K562 (cell line): ENCODE data around the gene FAM241B. TPM values are rescaled to one million over a fixed set of nuclear protein-coding genes. Genes with fewer than 3 reads are reported as not detected.

ENCODE experiments used
- CBX8 ChIP-seq: fragments of 200-600 bp; sonication (generic); IDR thresholded peaks from 2 replicates; pipeline ENCODE4 v1.6.1; 2012; ENCODE audit warnings: borderline replicate concordance, mixed run types, low read depth, mild to moderate bottlenecking, moderate library complexity, mixed read lengths, low read length, control low read depth, inconsistent platforms; ENCODE audit not compliant: poor library complexity, severe bottlenecking; ENCODE audit errors: extremely low read depth
- CEBPB ChIP-seq: fragments of 450-650 bp; IDR thresholded peaks from 2 replicates; pipeline ENCODE4 v1.6.1; 2016; ENCODE audit warnings: missing genetic modification characterization, missing compliant biosample characterization
- CHAMP1 ChIP-seq: fragments of 450-650 bp; IDR thresholded peaks from 2 replicates; pipeline ENCODE4 v1.6.1; 2016; ENCODE audit warnings: mild to moderate bottlenecking
- CHD2 ChIP-seq: IDR thresholded peaks from 2 replicates; pipeline ENCODE4 v1.6.1; 2011; ENCODE audit warnings: low read depth, low read length
- CSDE1 ChIP-seq, 2 experiments: fragments of 450-650 bp; IDR thresholded peaks; 2 replicates each; pipeline ENCODE4 v1.6.1; 2016; ENCODE audit warnings: mild to moderate bottlenecking in 1 of 2
- FOXK2 ChIP-seq, 2 experiments: fragments of 450-650 bp; IDR thresholded peaks in 1 of 2; conservative IDR thresholded peaks in 1 of 2; 2 replicates each; pipeline ENCODE4 v1.6.1; 2016; ENCODE audit warnings: low read depth in 2 of 2, mild to moderate bottlenecking in 1 of 2
- GABPA ChIP-seq: fragments of 200-800 bp; sonication (Bioruptor generic); conservative IDR thresholded peaks from 2 replicates; pipeline ENCODE4 v1.6.1; 2016; ENCODE audit warnings: low read depth, missing genetic modification characterization, missing compliant biosample characterization
- HOXB6 ChIP-seq: fragments of 250-450 bp; sonication (Bioruptor Pico); IDR thresholded peaks from 2 replicates; pipeline ENCODE4 v1.5.1; 2022; ENCODE audit warnings: mild to moderate bottlenecking, borderline replicate concordance
- MTA2 ChIP-seq: fragments of 450-650 bp; IDR thresholded peaks from 2 replicates; pipeline ENCODE4 v1.6.1; 2016; ENCODE audit warnings: low read depth
- MYBL2 ChIP-seq, 2 experiments: fragments of 450-650 bp in 1 of 2; sonication (generic) in 1 of 2; formaldehyde crosslinking in 1 of 2; IDR thresholded peaks; 2 replicates each; pipeline versions ENCODE4 v1.6.1 to v1.8.1; 2017 to 2022; ENCODE audit warnings: borderline replicate concordance in 1 of 2, inconsistent platforms in 1 of 2, low read depth in 1 of 2, mild to moderate bottlenecking in 1 of 2, missing genetic modification reagents in 1 of 2, moderate library complexity in 1 of 2
- PRMT5 ChIP-seq: sonication (generic); formaldehyde crosslinking; IDR thresholded peaks from 2 replicates; pipeline ENCODE4 v1.5.0; 2020; ENCODE audit warnings: missing genetic modification reagents
- SRF ChIP-seq, 2 experiments: fragments of 250-450, 450-650 bp in 1 of 2; sonication (Bioruptor Pico) in 1 of 2; sonication (generic) in 1 of 2; formaldehyde crosslinking; IDR thresholded peaks; 2 replicates each; pipeline versions ENCODE4 v1.5.0 to v1.5.1; 2020 to 2022; ENCODE audit warnings: mild to moderate bottlenecking in 1 of 2, missing genetic modification reagents in 1 of 2
- USF1 ChIP-seq: sonication (generic); formaldehyde crosslinking; IDR thresholded peaks from 2 replicates; pipeline ENCODE4 v1.9.0; 2022; ENCODE audit warnings: mild to moderate bottlenecking, missing genetic modification reagents
- ZBTB11 ChIP-seq, 3 experiments: fragments of 200-800 bp in 1 of 3; fragments of 250-450 bp in 1 of 3; fragments of 450-650 bp in 1 of 3; sonication (Bioruptor Pico) in 1 of 3; sonication (Bioruptor generic) in 1 of 3; formaldehyde crosslinking in 1 of 3; IDR thresholded peaks; 2 replicates each; pipeline versions ENCODE4 v1.6.1 to v1.8.0; 2016 to 2022; ENCODE audit warnings: mild to moderate bottlenecking in 2 of 3, missing genetic modification characterization in 2 of 3, missing compliant biosample characterization in 1 of 3, moderate library complexity in 1 of 3
- ZBTB26 ChIP-seq: fragments of 450-650 bp; formaldehyde crosslinking; IDR thresholded peaks from 2 replicates; pipeline ENCODE4 v1.4.0; 2022; ENCODE audit warnings: missing genetic modification characterization
- ZNF217 ChIP-seq: sonication (generic); formaldehyde crosslinking; IDR thresholded peaks from 2 replicates; pipeline ENCODE4 v1.8.0; 2022; ENCODE audit warnings: mild to moderate bottlenecking, missing genetic modification reagents
- ZZZ3 ChIP-seq: fragments of 450-650 bp; IDR thresholded peaks from 2 replicates; pipeline ENCODE4 v1.6.1; 2016; ENCODE audit warnings: antibody characterized with exemption, mild to moderate bottlenecking, moderate library complexity
- polyA plus RNA-seq, 8 experiments: library from polyadenylated mRNA; depleted of rRNA in 4 of 8; stranded (reverse) in 5 of 8; unstranded in 3 of 8; fragments of >200 nt; fragmentation: Nextera tagmentation in 2 of 8; fragmentation: Illumina TruSeq in 1 of 8; extraction: Ambion mirVana in 2 of 8; extraction: Trizol in 1 of 8; gene quantifications; 2 replicates each; pipeline versions ENCODE4 v1.2.1 to v1.2.3, GENCODE V29; 2011 to 2014; ENCODE audit warnings: inconsistent platforms in 1 of 8, missing spikeins in 1 of 8
- total RNA-seq, 7 experiments: library from RNA; depleted of rRNA in 6 of 7; stranded (reverse); fragments of >200 nt in 6 of 7; fragmentation: Illumina TruSeq in 2 of 7; extraction: Trizol in 2 of 7; gene quantifications; 2 replicates each; pipeline versions ENCODE4 v1.2.1 to v1.2.3, GENCODE V29; 2011 to 2021; ENCODE audit warnings: low replicate concordance in 1 of 7

Gene FAM241B
- total and polyA plus RNA-seq, 9 of the 15 experiments (the other 6 are each of a cell fraction or from before 2014, with no cell fraction given): 1.9 to 11.1 (median 3.0) TPM

- TF ChIP-seq ZBTB26 (CRISPR knock-in tag): no peak
- no peak for TF ChIP-seq GABPA (tag)
- no peak for TF ChIP-seq ZNF217 (CRISPR knock-in tag)
- no peak for TF ChIP-seq ZBTB11 (CRISPR knock-in tag; IDR thresholded peaks at IDR 0.05)
- no peak for TF ChIP-seq HOXB6
- TF ChIP-seq SRF (CRISPR knock-in tag; IDR thresholded peaks at IDR 0.05): no peak
- no peak for TF ChIP-seq PRMT5 (CRISPR knock-in tag)
- TF ChIP-seq CBX8: no peak
- no peak for TF ChIP-seq FOXK2 (conservative IDR thresholded peaks at IDR 0.05 in 1 of 2, IDR thresholded peaks at IDR 0.05 in 1 of 2; ENCODE audit: low read depth in 2 of 2)
- no peak for TF ChIP-seq CHD2
- 0 out of 2 replicates have a peak, but pooled peaks have one; percentile 20 for TF ChIP-seq CEBPB (tag)
- TF ChIP-seq MTA2: no peak
- TF ChIP-seq MYBL2 (IDR thresholded peaks at IDR 0.05; ENCODE audit: low read depth): no peak
- no peak for TF ChIP-seq MYBL2 (CRISPR knock-in tag; IDR thresholded peaks at IDR 0.05; ENCODE audit: borderline replicate concordance)
- no peak for TF ChIP-seq USF1
- no peak for TF ChIP-seq CSDE1 (IDR thresholded peaks at IDR 0.05)
- no peak for TF ChIP-seq ZZZ3
- no peak for TF ChIP-seq CHAMP1
Measured at GRCh38 chr10:69639291-69640195, 9.5 kb downstream of the FAM241B start (continued).
